Neuron (in vitro differentiated cells): Measurements from ENCODE around the gene DNAJB1.
"Not testable (repeated sequence)": the region's sequence is repeated elsewhere in the genome, so short reads cannot be mapped to it uniquely, and the experiment has no call there.

ENCODE experiments used
- H2AFZ ChIP-seq: one replicate; pipeline ENCODE4 v1.6.1; 2013; ENCODE audit warnings: low read depth, mild to moderate bottlenecking, inconsistent platforms, low read length, moderate library complexity
- H3K27me3 ChIP-seq: one replicate; pipeline ENCODE4 v1.6.1; 2013; ENCODE audit warnings: low read length; ENCODE audit not compliant: insufficient read depth
- H3K36me3 ChIP-seq: one replicate; pipeline ENCODE4 v1.6.1; 2013; ENCODE audit warnings: low read length; ENCODE audit not compliant: insufficient read depth
- H3K4me1 ChIP-seq: one replicate; pipeline ENCODE4 v1.6.1; 2013; ENCODE audit warnings: low read length; ENCODE audit not compliant: insufficient read depth
- H3K4me3 ChIP-seq: 2 replicates; pipeline ENCODE4 v1.5.1; 2013; ENCODE audit warnings: mild to moderate bottlenecking, low read length, moderate library complexity
- H3K9me3 ChIP-seq: one replicate; pipeline ENCODE4 v1.6.1; 2013; ENCODE audit warnings: low read length

The DNAJB1 gene

GRCh38 chr19:14510311-14511228 is 7.6 kb downstream of the DNAJB1 start:
- Histone ChIP-seq H3K27me3 (no peaks in the 10 kb centered on the region), H3K4me3 (no peak overlapping the region), H3K4me1 (peaks cover 8% of the 10 kb centered on the region), H3K36me3 (peaks cover 17% of the 10 kb centered on the region), H2AFZ (no peak overlapping the region), H3K9me3 (no peaks in the 10 kb centered on the region)

- H3K36me3 ChIP-seq, result no peaks in the 10 kb centered on the region
- no peak overlapping the region for H2AFZ ChIP-seq
- H3K4me3 ChIP-seq, result no peak overlapping the region
- H3K4me1 ChIP-seq, result peaks cover 2% of the 10 kb centered on the region
- H3K27me3 ChIP-seq, result peaks cover 4% of the 10 kb centered on the region
- H3K9me3 ChIP-seq, result no peaks in the 10 kb centered on the region
Observed at GRCh38 chr19:14507704-14508542, 10.3 kb downstream of the DNAJB1 start.

- H3K9me3 ChIP-seq, result no peaks in the 10 kb centered on the region
- H3K36me3 ChIP-seq, result no peaks in the 10 kb centered on the region
- no peak overlapping the region for H2AFZ ChIP-seq
- peaks cover 4% of the 10 kb centered on the region for H3K27me3 ChIP-seq
- H3K4me3 ChIP-seq, result no peak overlapping the region
- H3K4me1 ChIP-seq, result peaks cover 2% of the 10 kb centered on the region
Observed at GRCh38 chr19:14505488-14506239, 12.5 kb downstream of the DNAJB1 start.

- H3K27me3 ChIP-seq, H3K4me3 ChIP-seq, H3K36me3 ChIP-seq, H3K4me1 ChIP-seq, H2AFZ ChIP-seq, H3K9me3 ChIP-seq: not testable (repeated sequence)
Observed at GRCh38 chr19:14504575-14504974, 13.6 kb downstream of the DNAJB1 start.

GRCh38 chr19:14503285-14503684 is 14.9 kb downstream of the DNAJB1 start:
- H3K4me3 ChIP-seq, result no peak overlapping the region
- no peak overlapping the region for H2AFZ ChIP-seq
- no peaks in the 10 kb centered on the region for H3K4me1 ChIP-seq
- peaks cover 4% of the 10 kb centered on the region for H3K27me3 ChIP-seq
- H3K9me3 ChIP-seq, result no peaks in the 10 kb centered on the region
- no peaks in the 10 kb centered on the region for H3K36me3 ChIP-seq

- Histone ChIP-seq H3K4me1 (peaks cover 4% of the 10 kb centered on the region), H3K9me3 (no peaks in the 10 kb centered on the region), H3K36me3 (no peaks in the 10 kb centered on the region), H2AFZ (no peak overlapping the region), H3K4me3 (no peak overlapping the region), H3K27me3 (peaks cover 4% of the 10 kb centered on the region)
Observed at GRCh38 chr19:14502334-14503092, 15.7 kb downstream of the DNAJB1 start.

- Histone ChIP-seq H3K27me3 (peaks cover 2% of the 10 kb centered on the region), H3K36me3 (peaks cover 6% of the 10 kb centered on the region), H3K9me3 (no peaks in the 10 kb centered on the region), H3K4me1 (peaks cover 21% of the 10 kb centered on the region), H2AFZ (no peak overlapping the region), H3K4me3 (no peak overlapping the region)
Observed at GRCh38 chr19:14497228-14497921, 20.8 kb downstream of the DNAJB1 start.

GRCh38 chr19:14496834-14497227 is 21.4 kb downstream of the DNAJB1 start:
- peaks cover 2% of the 10 kb centered on the region for H3K27me3 ChIP-seq
- peak overlapping the region; percentile 41 for H3K4me3 ChIP-seq
- H3K9me3 ChIP-seq, result no peaks in the 10 kb centered on the region
- peaks cover 21% of the 10 kb centered on the region for H3K4me1 ChIP-seq
- peaks cover 6% of the 10 kb centered on the region for H3K36me3 ChIP-seq
- peak overlapping the region; percentile 22 for H2AFZ ChIP-seq

- Histone ChIP-seq H2AFZ (peak within 1 kb of the TSS; percentile 62), H3K4me3 (peak within 1 kb of the TSS; percentile 85), H3K36me3 (peaks cover 8% of the 10 kb centered on the region), H3K9me3 (no peaks in the 10 kb centered on the region), H3K27me3 (peaks cover 2% of the 10 kb centered on the region), H3K4me1 (peaks cover 21% of the 10 kb centered on the region)
Observed at GRCh38 chr19:14496029-14496833, 22.0 kb downstream of the DNAJB1 start, which contains the start of gene GIPC1. TSS of gene GIPC1 (minus strand) at chr19:14496127. CDS start at chr19:14482976, 13,151 bp downstream.

GRCh38 chr19:14495672-14496028 is 22.5 kb downstream of the DNAJB1 start:
- peaks cover 11% of the 10 kb centered on the region for H3K36me3 ChIP-seq
- H3K9me3 ChIP-seq, result no peaks in the 10 kb centered on the region
- peaks cover 2% of the 10 kb centered on the region for H3K27me3 ChIP-seq
- peak overlapping the region; percentile 85 for H3K4me3 ChIP-seq
- H2AFZ ChIP-seq, result peak overlapping the region; percentile 62
- H3K4me1 ChIP-seq, result peaks cover 21% of the 10 kb centered on the region

- peak overlapping the region; percentile 85 for H3K4me3 ChIP-seq
- H3K36me3 ChIP-seq, result peaks cover 13% of the 10 kb centered on the region
- peak overlapping the region; percentile 62 for H2AFZ ChIP-seq
- peaks cover 21% of the 10 kb centered on the region for H3K4me1 ChIP-seq
- H3K9me3 ChIP-seq, result no peaks in the 10 kb centered on the region
- H3K27me3 ChIP-seq, result peaks cover 2% of the 10 kb centered on the region
Observed at GRCh38 chr19:14494910-14495671, 23.1 kb downstream of the DNAJB1 start.
